H9 (cell line): ENCODE results near the gene FADS3. TPM values are rescaled to one million over a fixed set of nuclear protein-coding genes. Genes with fewer than 3 reads are reported as not detected.
A peak's percentile ranks its signal among the peaks of the same experiment; 100 is the strongest.

Experiments used
- DNase-seq: peaks from one replicate; pipeline ENCODE4 v3.0.0-alpha.2; 2017
- H2AFZ ChIP-seq: one replicate; pipeline ENCODE4 v1.6.1; 2013; ENCODE audit warnings: mild to moderate bottlenecking, low read length, control low read depth, moderate library complexity
- H2AK5ac ChIP-seq: 2 replicates; pipeline ENCODE4 v1.6.1; 2013; ENCODE audit warnings: low read length, control low read depth, mixed read lengths; ENCODE audit not compliant: insufficient read length
- H2BK120ac ChIP-seq: one replicate; pipeline ENCODE4 v1.6.1; 2013; ENCODE audit warnings: low read depth, mild to moderate bottlenecking, low read length, control low read depth, inconsistent platforms; ENCODE audit not compliant: poor library complexity, severe bottlenecking
- H2BK12ac ChIP-seq: 2 replicates; pipeline ENCODE4 v1.6.1; 2013; ENCODE audit warnings: low read length, control low read depth, mixed read lengths, low read depth; ENCODE audit not compliant: insufficient read length
- H2BK15ac ChIP-seq: 2 replicates; pipeline ENCODE4 v1.6.1; 2013; ENCODE audit warnings: low read depth, low read length, control low read depth
- H2BK20ac ChIP-seq: one replicate; pipeline ENCODE4 v1.6.1; 2013; ENCODE audit warnings: low read depth, mild to moderate bottlenecking, low read length, control low read depth, inconsistent platforms; ENCODE audit not compliant: poor library complexity, severe bottlenecking
- H2BK5ac ChIP-seq: 2 replicates; pipeline ENCODE4 v1.6.1; 2013; ENCODE audit warnings: low read length, control low read depth, mixed read lengths; ENCODE audit not compliant: insufficient read length
- H3K14ac ChIP-seq: 2 replicates; pipeline ENCODE4 v1.6.1; 2013; ENCODE audit warnings: low read length, control low read depth; ENCODE audit not compliant: insufficient read depth
- H3K18ac ChIP-seq: 2 replicates; pipeline ENCODE4 v1.6.1; 2013; ENCODE audit warnings: low read depth, mild to moderate bottlenecking, mixed read lengths, low read length, control low read depth; ENCODE audit not compliant: insufficient read length
- H3K23ac ChIP-seq: 2 replicates; pipeline ENCODE4 v1.6.1; 2013; ENCODE audit warnings: low read length, control low read depth, mixed read lengths, low read depth; ENCODE audit not compliant: insufficient read length
- H3K23me2 ChIP-seq: 2 replicates; pipeline ENCODE4 v1.6.1; 2013; ENCODE audit warnings: low read depth, mild to moderate bottlenecking, mixed read lengths, low read length, control low read depth; ENCODE audit not compliant: insufficient read length, poor library complexity, severe bottlenecking
- H3K27ac ChIP-seq: 2 replicates; pipeline ENCODE4 v1.5.1; 2013; ENCODE audit warnings: low read length, control low read depth, mixed read lengths, low read depth; ENCODE audit not compliant: insufficient read length
- H3K27me3 ChIP-seq: 2 replicates; pipeline ENCODE4 v1.6.1; 2013; ENCODE audit warnings: low read length, control low read depth, inconsistent platforms; ENCODE audit not compliant: insufficient read depth
- H3K4ac ChIP-seq: 2 replicates; pipeline ENCODE4 v1.6.1; 2013; ENCODE audit warnings: low read depth, mild to moderate bottlenecking, control low read depth, inconsistent platforms, low read length, moderate library complexity
- H3K4me1 ChIP-seq: 2 replicates; pipeline ENCODE4 v1.6.1; 2013; ENCODE audit warnings: low read length, control low read depth, inconsistent platforms; ENCODE audit not compliant: insufficient read depth
- H3K4me2 ChIP-seq: 2 replicates; pipeline ENCODE4 v1.6.1; 2013; ENCODE audit warnings: low read length, control low read depth, mixed read lengths; ENCODE audit not compliant: insufficient read length, insufficient read depth
- H3K56ac ChIP-seq: 2 replicates; pipeline ENCODE4 v1.6.1; 2013; ENCODE audit warnings: low read depth, mild to moderate bottlenecking, mixed read lengths, low read length, control low read depth; ENCODE audit not compliant: insufficient read length
- H3K79me1 ChIP-seq: 2 replicates; pipeline ENCODE4 v1.6.1; 2013; ENCODE audit warnings: low read depth, mild to moderate bottlenecking, moderate library complexity, low read length, control low read depth, inconsistent platforms; ENCODE audit not compliant: insufficient read depth, poor library complexity, severe bottlenecking
- H3K79me2 ChIP-seq: 2 replicates; pipeline ENCODE4 v1.6.1; 2013; ENCODE audit warnings: low read length, control low read depth, inconsistent platforms; ENCODE audit not compliant: insufficient read depth
- H3K9ac ChIP-seq: 2 replicates; pipeline ENCODE4 v1.6.1; 2013; ENCODE audit warnings: low read length, control low read depth, mixed read lengths; ENCODE audit not compliant: insufficient read length; ENCODE audit errors: extremely low read depth
- H3K9me3 ChIP-seq: one replicate; pipeline ENCODE4 v1.6.1; 2013; ENCODE audit warnings: low read depth, low read length, inconsistent platforms; ENCODE audit not compliant: control insufficient read depth
- H3T11ph ChIP-seq: one replicate; pipeline ENCODE4 v1.6.1; 2013; ENCODE audit warnings: mild to moderate bottlenecking, low read length, control low read depth, inconsistent platforms
- H4K20me1 ChIP-seq: one replicate; pipeline ENCODE4 v1.6.1; 2013; ENCODE audit not compliant: control insufficient read depth, insufficient read length, insufficient read depth
- H4K5ac ChIP-seq: 2 replicates; pipeline ENCODE4 v1.6.1; 2013; ENCODE audit warnings: low read depth, mild to moderate bottlenecking, mixed read lengths, low read length, control low read depth; ENCODE audit not compliant: insufficient read length
- H4K8ac ChIP-seq: replicated peaks from 2 replicates; pipeline ENCODE4 v1.6.1; 2013; ENCODE audit warnings: low read length, control low read depth, mixed read lengths, low read depth; ENCODE audit not compliant: insufficient read length
- H4K91ac ChIP-seq: 2 replicates; pipeline ENCODE4 v1.6.1; 2013; ENCODE audit warnings: low read depth, mild to moderate bottlenecking, moderate library complexity, mixed read lengths, low read length, control low read depth; ENCODE audit not compliant: insufficient read length
- H3K27ac Mint-ChIP-seq, 3 experiments: 2 replicates in 2 of 3; 3 replicates in 1 of 3; pipeline ENCODE4 v1.8.0; 2020 to 2021; ENCODE audit warnings: mixed read lengths in 3 of 3, mild to moderate bottlenecking in 1 of 3, moderate library complexity in 1 of 3
- H3K27me3 Mint-ChIP-seq: 2 replicates; pipeline ENCODE4 v1.8.0; 2021; ENCODE audit warnings: low read depth, mild to moderate bottlenecking, moderate library complexity, mixed read lengths
- H3K36me3 Mint-ChIP-seq, 3 experiments: 2 replicates in 2 of 3; 3 replicates in 1 of 3; pipeline ENCODE4 v1.8.0; 2020 to 2021; ENCODE audit warnings: low read depth in 3 of 3, mixed read lengths in 3 of 3; ENCODE audit not compliant: insufficient read depth in 1 of 3
- H3K4me1 Mint-ChIP-seq, 2 experiments: 2 replicates each; pipeline ENCODE4 v1.8.0; 2020; ENCODE audit warnings: mixed read lengths in 2 of 2
- H3K4me3 Mint-ChIP-seq, 2 experiments: 2 replicates in 1 of 2; 3 replicates in 1 of 2; pipeline ENCODE4 v1.8.0; 2020 to 2021; ENCODE audit warnings: mild to moderate bottlenecking in 2 of 2, mixed read lengths in 2 of 2, moderate library complexity in 1 of 2
- H3K9me3 Mint-ChIP-seq, 2 experiments: 2 replicates in 1 of 2; 3 replicates in 1 of 2; pipeline ENCODE4 v1.8.0; 2020; ENCODE audit warnings: mild to moderate bottlenecking in 2 of 2, mixed read lengths in 2 of 2, moderate library complexity in 1 of 2
- WGBS: extraction: QIAGEN DNeasy Blood & Tissue Kit; methylation state at CpG from one replicate; pipeline ENCODE4 v1.1.7; 2013; ENCODE audit warnings: missing lambda C conversion rate, low lambda C conversion rate, mixed read lengths; ENCODE audit not compliant: insufficient read length; ENCODE audit errors: extremely low coverage; 5-methylcytosine and 5-hydroxymethylcytosine counted together
- total RNA-seq: library from RNA; stranded (reverse); gene quantifications from 2 replicates; pipeline ENCODE4 v1.2.1, GENCODE V29; 2021
- TF ChIP-seq, protein P1 (sequence below): fragments of 200-600 bp; sonication (generic); conservative IDR thresholded peaks from 3 replicates; pipeline ENCODE4 v1.8.0; 2021; ENCODE audit warnings: antibody characterized with exemption, mild to moderate bottlenecking

Gene FADS3
- total RNA-seq, 1 experiment from 2014 or later: 34.9 TPM

DNA sequence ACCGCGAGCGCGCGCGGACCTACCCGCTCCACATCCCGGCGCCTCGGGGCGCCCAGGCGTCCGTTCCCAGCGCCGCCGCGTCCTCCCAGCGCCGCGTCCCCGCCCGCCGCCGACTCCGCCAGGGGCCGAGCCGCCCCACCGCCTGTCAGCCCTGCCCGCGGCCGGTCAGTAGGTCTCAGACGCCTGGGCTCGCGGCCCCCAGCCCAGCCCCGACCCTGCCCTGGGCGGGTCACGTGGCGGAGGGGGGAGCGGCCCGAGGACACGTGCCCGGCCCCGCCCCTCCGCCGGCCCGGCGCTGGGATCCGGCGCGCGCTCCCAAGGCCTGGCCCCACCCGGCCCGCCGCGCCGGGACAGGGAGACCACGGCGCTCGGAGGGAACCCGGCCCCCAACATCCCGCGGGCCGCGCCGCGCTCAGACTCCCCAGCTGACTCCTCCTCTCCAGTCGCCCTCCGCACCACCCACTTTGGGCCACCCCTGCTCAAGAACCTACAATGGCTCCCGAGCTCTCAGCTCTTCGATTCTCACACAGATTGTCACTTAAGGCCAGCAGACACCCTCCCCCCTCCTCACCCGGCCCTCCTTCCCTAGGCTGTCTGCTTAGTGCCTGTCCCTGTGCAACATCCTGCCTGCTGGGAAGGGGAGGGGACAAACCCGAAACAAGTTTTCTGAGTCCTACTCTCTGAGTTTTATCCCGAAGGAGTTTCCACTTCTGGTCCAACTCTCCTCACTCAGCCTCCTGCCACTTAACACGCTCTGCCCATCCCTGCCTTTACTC is 26.2 kb upstream of the FADS3 start, which contains the start of gene RAB3IL1:
Gene RAB3IL1, minus strand, starts transcription at position 233 of the 776 bp plus-strand sequence. Its CDS starts 199 bp downstream, at position 34.
- peak within 1 kb of the TSS; percentile 51 for H3K4me2 ChIP-seq
- no peak within 1 kb of the TSS for H4K8ac ChIP-seq
- H3K56ac ChIP-seq: no peak within 1 kb of the TSS
- Mint-ChIP-seq H3K4me3 (peak within 1 kb of the TSS; percentile 72 to 84), H3K36me3 (no peaks in the 10 kb centered on the region), H3K9me3 (no peaks in the 10 kb centered on the region; a peak in 1 of 5 replicates), H3K4me1 (peaks cover 13 to 22% of the 10 kb centered on the region in 2 experiments), H3K27ac (no peak within 1 kb of the TSS), H3K27me3 (peaks cover 57% of the 10 kb centered on the region)
- H3K79me1 ChIP-seq: no peaks in the 10 kb centered on the region
- no peak within 1 kb of the TSS for H3K18ac ChIP-seq
- no peak within 1 kb of the TSS for H2AFZ ChIP-seq
- peak; percentile 71 for DNase-seq
- no peaks in the 10 kb centered on the region for H3K4me1 ChIP-seq
- H2BK5ac ChIP-seq: no peak within 1 kb of the TSS
- H3K9ac ChIP-seq: no peak within 1 kb of the TSS
- H2BK20ac ChIP-seq: no peak within 1 kb of the TSS
- no peak within 1 kb of the TSS for H4K91ac ChIP-seq
- no peak within 1 kb of the TSS for H3K23ac ChIP-seq
- TF ChIP-seq, protein P1, sequence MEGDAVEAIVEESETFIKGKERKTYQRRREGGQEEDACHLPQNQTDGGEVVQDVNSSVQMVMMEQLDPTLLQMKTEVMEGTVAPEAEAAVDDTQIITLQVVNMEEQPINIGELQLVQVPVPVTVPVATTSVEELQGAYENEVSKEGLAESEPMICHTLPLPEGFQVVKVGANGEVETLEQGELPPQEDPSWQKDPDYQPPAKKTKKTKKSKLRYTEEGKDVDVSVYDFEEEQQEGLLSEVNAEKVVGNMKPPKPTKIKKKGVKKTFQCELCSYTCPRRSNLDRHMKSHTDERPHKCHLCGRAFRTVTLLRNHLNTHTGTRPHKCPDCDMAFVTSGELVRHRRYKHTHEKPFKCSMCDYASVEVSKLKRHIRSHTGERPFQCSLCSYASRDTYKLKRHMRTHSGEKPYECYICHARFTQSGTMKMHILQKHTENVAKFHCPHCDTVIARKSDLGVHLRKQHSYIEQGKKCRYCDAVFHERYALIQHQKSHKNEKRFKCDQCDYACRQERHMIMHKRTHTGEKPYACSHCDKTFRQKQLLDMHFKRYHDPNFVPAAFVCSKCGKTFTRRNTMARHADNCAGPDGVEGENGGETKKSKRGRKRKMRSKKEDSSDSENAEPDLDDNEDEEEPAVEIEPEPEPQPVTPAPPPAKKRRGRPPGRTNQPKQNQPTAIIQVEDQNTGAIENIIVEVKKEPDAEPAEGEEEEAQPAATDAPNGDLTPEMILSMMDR: no peak
- no peaks in the 10 kb centered on the region for H3K79me2 ChIP-seq
- no peaks in the 10 kb centered on the region; the same call in 1 of the 2 replicates for H3K27me3 ChIP-seq
- no peaks in the 10 kb centered on the region for H4K20me1 ChIP-seq
- peaks cover 5% of the 10 kb centered on the region for H3K23me2 ChIP-seq
- H3K14ac ChIP-seq: no peak within 1 kb of the TSS; the same call in 1 of the 2 replicates
- H3K4ac ChIP-seq: no peak within 1 kb of the TSS
- no peaks in the 10 kb centered on the region for H3K9me3 ChIP-seq
- H4K5ac ChIP-seq: no peak within 1 kb of the TSS
- no peak within 1 kb of the TSS for H2AK5ac ChIP-seq
- H2BK12ac ChIP-seq: no peak within 1 kb of the TSS
- no peak within 1 kb of the TSS for H2BK15ac ChIP-seq
- no peak within 1 kb of the TSS for H3T11ph ChIP-seq
- H2BK120ac ChIP-seq: no peak within 1 kb of the TSS
- no CpG with 5 or more reads among the region's 74 CpGs for WGBS
- H3K27ac ChIP-seq: no peak within 1 kb of the TSS
